ENCODE data around the gene TBC1D10A.

The TBC1D10A gene

GRCh38 chr22:30357650-30358215 is 31.0 kb upstream of the TBC1D10A start:
- DNase-seq (ENCODE audit: low read depth) = no peak
- no peak overlapping the region for H3K4me3 ChIP-seq (ENCODE audit: low read length)
- no peak for TF ChIP-seq CTCF (conservative IDR thresholded peaks at IDR 0.05; ENCODE audit: low read length)

DNA sequence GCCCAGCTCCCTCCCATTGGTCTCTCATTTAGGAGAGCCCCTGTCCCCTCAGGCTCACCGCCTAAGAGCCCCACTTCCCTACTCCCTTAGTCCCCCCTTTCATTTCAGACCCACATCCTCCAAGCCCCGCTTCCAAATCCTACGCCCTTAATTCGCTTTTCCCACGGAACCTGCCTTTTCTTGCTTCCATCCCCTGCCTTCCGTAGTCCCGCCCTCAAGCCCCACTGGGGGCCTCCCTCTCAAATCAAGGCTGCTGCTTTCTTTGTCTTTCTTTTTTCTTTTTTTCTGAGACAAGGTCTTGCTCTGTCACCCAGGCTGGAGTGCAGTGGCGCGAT is 30.5 kb upstream of the TBC1D10A start:
- no peak for TF ChIP-seq CTCF (conservative IDR thresholded peaks at IDR 0.05; ENCODE audit: low read length)
- peak; percentile 7 for DNase-seq (ENCODE audit: low read depth)
- peak overlapping the region; percentile 72 for H3K4me3 ChIP-seq (ENCODE audit: low read length)

DNA sequence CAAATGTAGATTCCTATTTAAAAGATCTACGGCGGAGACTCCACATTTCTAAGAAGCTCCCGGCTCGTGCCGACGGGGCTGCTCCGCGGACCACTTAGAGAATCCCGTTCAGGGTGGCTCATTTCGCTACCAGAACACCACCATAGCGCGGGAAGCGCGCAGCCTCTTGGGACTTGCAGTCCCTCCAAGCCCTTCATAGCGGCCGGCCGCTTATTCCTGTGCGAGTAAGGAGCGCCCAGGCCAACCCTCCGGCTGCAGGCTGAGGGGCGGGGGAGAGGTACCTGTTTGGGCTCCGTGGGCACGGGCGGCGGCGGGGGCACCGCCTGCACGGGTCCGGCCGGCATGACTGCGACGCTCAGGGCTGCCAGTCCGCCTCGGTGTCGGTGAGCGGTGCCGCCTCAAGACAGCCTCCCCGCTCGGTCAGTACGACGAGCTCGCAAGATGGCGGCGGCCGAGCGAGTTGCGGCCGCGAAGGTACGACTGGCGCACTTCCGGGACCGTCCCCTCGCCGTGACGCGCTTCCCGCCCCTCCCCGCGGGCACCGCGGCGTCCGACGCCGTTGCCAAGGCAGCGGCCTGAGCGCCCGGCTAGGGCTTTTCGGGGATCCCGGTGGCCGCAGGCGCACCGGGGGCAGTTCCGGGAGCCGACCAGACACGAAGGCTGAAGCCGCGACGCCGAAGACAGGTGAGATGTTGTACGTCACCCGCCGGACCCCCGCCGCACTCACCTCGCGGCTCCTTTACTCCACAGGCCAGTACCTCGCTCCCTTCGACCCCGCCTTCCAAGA is 29.9 kb upstream of the TBC1D10A start, which contains the start of the genes CCDC157 and SF3A1:
CCDC157 (plus strand) TSS at position 559 of the 787 bp plus-strand sequence. CDS start 8,994 bp downstream, outside the sequence.
SF3A1 (minus strand) TSS at position 446 of the 787 bp plus-strand sequence; CDS start at position 344, 102 bp downstream.
- TF ChIP-seq CTCF (conservative IDR thresholded peaks at IDR 0.05; ENCODE audit: low read length) = no peak
- DNase-seq (ENCODE audit: low read depth) = peak; percentile 89
- peak within 1 kb of the TSS; percentile 72 for H3K4me3 ChIP-seq (ENCODE audit: low read length)

DNA sequence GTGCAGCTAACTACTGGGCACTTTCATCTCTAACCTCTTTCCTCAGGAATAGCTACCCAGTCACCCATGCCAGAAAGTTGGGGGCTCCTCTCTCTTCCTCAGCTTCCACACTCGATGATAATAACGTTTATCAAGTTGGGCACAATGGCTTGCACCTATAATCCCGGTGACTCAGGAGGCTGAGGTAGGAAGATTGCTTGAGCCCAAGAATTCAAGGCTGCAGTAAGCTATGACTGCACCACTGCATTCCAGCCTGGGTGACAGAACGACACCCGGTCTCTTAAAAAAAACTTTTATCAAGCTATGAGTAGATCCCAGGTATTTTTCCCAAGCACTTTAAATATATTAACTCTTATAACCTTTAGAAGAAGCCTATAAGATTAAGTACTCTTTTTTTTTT is 27.9 kb upstream of the TBC1D10A start:
- H3K4me3 ChIP-seq (ENCODE audit: low read length) = no peak overlapping the region
- TF ChIP-seq CTCF (conservative IDR thresholded peaks at IDR 0.05; ENCODE audit: low read length) = no peak
- no peak for DNase-seq (ENCODE audit: low read depth)

DNA sequence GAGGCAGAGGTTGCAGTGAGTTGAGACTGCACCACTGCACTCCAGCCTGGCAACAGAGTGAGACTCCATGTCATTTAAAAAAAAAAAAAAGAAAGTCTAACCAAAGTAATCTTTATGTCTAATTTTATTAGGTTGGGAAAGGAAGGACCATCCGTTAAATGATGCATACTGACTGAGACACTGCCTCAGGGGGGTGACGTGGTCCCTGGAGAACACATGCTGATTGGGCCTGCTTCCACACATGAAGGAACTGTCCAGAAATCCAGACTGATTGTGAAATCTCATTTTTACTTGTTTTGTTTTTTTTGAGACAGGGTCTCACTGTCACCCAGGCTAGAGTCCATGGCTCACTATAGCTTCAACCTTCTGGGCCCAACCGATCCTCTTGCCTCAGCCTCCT is 24.5 kb upstream of the TBC1D10A start:
- TF ChIP-seq CTCF (conservative IDR thresholded peaks at IDR 0.05; ENCODE audit: low read length) = no peak
- H3K4me3 ChIP-seq (ENCODE audit: low read length) = no peak overlapping the region
- DNase-seq (ENCODE audit: low read depth) = peak; percentile 59

DNA sequence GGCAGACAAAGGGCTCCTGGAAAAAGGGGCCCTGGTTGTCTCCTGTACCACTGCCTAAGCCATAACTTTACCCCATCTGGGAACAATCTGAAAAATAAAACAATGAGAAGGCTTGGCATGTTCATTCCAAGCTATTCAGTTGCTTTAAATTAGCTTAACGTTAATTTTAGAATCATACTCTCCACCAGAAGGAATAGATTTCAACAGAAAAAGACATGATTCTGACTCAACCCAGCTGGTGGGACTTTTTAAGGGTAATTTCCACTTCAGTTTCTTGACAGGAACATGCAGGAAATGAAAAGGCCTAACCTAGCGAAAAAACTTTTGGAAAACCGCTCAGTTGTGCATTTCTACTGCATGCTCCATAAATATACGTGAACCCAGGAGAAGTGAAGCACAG is 22.1 kb upstream of the TBC1D10A start:
- TF ChIP-seq CTCF (conservative IDR thresholded peaks at IDR 0.05; ENCODE audit: low read length) = no peak
- peak; percentile 71 for DNase-seq (ENCODE audit: low read depth)
- H3K4me3 ChIP-seq (ENCODE audit: low read length) = no peak overlapping the region

DNA sequence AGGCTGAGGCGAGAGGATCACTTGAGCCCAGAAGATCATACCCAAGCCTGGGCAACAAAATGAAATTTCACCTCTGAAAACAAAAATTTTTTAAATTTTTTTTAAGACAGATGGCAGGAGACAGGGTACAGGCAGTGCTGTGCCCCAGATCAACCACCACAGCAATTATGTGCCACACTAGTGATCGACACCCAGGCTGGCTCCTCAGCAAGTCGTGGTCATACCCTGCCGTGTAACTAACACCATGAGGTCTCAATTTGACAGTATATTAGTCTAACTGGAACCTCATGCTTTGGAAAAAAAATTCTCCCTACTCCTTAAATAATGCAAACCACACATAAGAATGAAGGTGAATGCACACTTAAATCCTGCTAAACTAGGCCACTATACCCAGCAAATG is 21.7 kb upstream of the TBC1D10A start:
- no peak for TF ChIP-seq CTCF (conservative IDR thresholded peaks at IDR 0.05; ENCODE audit: low read length)
- DNase-seq (ENCODE audit: low read depth) = no peak
- H3K4me3 ChIP-seq (ENCODE audit: low read length) = no peak overlapping the region
